Stimulated activated CD4-positive, alpha-beta T cell treated with anti-CD3 and anti-CD28 coated beads, Interleukin-2, amount 100 ng/mL, for 24 hours (primary cell): Measurements from ENCODE around the gene ADCY2.
"Not testable (repeated sequence)": the region's sequence is repeated elsewhere in the genome, so short reads cannot be mapped to it uniquely, and the experiment has no call there.

Source experiments
- DNase-seq, 2 donors: peaks; one replicate each; pipeline ENCODE4 v3.0.0-alpha.2; 2020

ADCY2 gene

DNA sequence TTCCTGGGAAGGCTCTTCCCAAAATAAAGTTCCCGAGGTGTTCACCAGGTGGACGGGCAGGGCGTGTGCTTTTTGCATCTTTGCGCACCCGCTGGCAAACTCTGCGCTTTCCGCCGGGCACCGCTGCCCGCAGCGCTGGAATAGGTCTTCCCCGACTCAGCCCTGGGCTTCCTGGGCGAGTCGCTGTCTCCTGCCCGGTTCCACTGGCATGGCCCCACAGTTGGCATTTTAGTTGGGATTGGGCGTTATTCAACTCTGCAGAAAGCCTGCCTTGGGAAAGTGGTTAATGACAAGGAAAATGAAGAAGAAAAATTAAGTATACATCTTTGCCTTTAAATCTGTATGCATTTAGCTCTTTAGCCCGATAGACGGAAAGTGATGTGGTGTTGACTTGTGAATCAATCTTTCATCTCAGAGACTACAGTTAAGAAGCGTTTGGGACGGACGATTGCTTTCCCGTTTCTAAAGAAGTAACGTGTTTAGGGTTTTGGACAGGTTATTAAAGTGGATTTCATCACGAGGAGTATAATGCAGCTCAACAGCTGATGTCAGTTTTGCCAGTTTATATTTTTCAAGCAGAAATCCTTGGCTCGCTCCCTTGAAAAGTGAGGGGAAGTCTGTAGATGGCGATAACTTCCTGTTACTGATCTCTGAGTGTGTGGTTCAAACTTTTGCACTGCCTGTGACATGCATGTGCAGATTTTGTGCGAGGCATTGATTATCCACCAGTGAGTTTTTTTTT lies 946 bp downstream of the ADCY2 start:
- no peak for DNase-seq

DNA sequence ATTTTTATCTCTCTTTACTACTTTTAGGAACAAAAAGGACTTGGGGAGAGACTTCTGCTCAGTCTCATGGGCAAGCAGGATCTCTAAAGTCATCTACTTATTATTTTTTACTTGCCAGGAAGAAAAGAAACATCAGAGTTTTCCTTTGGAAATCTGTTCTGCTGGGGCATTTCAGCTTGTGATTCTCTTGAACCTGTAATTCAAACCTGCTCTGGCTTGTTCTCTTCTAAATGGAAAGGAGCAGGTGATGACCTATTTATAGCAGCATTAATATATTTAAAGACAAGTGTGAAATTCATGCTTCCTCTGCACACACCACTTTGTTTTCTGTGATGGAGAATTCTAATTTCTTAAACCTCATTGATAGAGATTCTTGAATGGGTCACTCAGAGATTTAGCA lies 2.0 kb downstream of the ADCY2 start:
- DNase-seq, result no peak

DNA sequence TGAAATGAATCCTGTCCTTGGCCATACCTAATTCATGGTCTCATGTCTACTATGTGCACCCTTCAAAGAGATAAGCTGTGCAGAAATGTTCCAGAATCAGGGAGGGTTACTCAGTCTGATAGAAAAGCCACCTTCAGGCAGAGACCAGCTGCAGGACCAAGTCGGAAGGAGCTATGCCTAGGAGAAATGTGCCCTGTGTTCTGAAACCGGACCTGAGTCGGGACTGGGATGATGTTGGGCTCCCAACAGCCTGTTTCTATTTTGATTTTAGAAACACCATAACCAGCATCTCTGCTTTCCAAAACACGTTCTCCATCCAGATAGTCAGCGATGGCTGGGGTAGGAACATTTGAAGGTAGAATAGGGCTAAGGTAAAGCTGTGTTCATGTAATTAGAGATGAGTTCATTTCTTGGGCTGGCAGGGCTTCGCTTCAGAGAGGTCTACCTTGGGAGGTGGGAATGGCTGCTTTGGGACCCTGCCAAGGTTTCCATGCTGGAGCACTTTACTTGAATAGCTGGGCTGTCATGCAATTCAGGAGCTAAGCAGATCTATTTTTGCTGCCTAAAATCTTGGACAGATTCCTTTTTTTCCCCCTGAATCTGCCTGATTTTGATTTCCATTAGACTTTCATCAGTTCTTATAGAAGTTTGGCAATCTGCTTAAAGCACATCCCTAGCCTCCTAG lies 2.8 kb downstream of the ADCY2 start:
- DNase-seq, result no peak

DNA sequence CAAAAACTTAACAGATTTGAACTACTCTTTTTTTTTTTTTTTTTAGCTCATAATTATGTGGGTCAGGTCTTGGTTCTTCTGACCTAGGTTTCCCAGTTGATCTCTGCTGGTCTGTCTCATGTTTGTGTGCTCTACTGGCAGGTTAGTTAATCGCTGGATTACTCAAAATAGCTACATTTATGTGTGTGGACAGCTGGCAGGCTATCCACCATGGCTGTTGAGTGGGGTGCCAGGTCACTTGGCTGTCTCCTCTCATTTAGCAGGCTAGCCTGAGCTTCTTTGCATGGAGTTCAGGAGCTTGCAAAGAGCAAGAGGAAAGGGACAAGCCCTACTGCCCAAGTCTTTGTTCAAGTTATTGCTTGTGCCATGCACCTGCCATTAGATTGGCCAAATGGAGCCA lies 9.3 kb downstream of the ADCY2 start:
- DNase-seq, result no peak

DNA sequence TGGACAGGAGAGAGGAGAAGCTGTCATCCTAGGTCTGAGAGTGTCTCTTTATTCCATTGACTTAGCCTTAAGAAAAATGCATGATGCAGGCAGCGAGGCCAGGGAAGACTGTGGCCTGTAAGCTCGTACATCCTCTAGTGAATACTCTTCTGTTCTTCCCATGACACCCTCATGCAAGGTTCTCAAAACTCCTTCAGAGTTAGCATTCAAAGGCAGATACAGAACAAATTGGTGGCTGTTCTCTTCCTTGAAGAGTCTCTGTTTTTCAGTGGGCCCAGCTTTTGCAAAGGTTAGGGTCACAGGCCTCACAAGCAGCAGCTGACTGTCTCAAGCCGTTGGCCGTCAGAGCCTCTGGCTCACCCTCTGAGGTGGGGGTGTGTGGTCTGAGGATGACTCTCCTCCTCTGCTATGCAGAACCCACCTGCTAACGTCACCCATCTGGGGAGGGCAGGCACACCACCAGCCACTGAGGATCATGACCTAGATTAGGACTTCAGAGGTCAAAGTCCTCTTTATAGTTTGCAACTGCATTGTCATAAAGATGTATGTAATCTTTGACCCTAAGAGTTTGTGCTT lies 15.1 kb downstream of the ADCY2 start:
- DNase-seq, result no peak

DNA sequence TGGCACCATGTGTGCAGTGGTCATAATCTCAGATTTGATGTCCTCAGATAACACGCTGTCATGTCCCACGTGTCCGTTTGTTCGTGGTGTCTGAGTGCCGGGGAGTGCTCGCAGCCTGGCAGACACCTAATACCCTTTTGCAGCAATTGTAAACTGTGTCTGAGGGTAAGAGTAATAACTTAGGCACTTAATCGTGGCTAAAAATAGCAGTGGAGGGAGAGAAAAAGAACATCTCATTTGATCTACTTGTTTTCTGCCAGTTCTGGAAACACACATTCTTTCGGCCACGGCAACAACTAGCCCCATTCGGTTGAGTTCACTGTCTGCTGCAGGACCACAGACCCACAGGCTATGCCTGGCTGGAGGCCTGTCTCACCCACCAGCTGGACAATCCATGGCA lies 16.5 kb downstream of the ADCY2 start:
- no peak for DNase-seq

DNA sequence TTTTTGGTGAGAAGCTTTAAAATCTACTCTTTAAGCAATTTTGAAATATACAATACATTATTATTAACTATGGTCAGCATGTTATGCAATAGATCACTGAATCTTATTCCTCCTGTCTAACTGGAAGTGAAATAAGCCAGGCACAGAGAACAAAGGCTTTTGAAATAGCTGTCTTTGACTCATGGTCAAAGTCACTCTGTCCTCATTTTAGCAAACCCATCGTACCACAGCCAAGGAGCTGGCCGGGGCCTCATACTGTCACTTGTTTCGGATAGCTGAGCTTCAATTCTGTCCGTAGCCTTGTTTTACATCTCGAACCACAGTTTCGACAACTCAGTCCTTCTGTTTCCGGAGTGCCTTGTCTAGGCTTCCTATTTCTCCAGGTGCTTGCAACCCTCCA lies 19.2 kb downstream of the ADCY2 start:
- no peak for DNase-seq

DNA sequence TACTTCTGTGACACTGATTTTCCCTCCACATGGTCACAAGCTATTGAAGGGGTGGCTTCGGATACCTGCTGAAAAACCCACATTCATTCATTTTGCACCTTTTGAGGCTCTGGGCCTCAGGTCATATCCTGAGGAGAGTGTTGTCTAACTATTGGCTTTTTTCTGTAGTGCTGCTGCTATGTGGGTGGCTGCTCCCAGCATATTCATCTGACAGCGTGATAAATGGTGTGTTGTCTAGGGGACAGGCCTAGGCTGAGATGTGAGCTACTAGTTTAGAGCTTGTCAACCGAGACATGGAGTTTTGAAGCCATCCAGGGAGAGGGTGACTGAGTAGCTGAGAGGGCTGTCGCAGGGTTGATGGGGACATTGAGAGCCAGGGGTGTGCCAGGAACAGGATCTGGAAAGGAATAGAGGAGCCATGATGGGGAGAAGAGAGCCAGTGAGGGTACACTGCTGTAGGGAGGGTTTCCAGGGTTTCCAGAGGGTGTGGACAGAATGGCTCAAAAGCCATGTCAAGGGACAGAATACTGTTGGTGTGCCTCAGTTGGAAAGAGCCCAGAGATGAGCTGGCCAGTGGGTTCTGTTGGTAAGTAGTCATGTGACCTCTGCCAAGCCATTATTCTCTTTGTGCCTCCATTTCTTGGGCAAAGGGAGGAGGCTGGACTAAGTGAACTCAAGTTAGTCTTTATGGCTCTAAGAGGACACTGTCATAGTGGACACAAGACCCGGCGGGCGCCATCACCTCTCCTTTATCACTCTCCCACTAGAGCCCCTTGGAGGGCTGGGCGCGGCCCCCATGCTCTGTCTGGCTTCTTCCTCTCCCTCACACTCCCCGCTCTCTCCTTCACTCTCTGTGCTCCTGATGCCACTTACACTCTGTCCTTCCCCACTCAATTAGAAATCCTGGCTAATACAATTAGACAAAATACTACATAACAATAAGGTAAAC lies 19.9 kb downstream of the ADCY2 start:
- DNase-seq, result no peak

DNA sequence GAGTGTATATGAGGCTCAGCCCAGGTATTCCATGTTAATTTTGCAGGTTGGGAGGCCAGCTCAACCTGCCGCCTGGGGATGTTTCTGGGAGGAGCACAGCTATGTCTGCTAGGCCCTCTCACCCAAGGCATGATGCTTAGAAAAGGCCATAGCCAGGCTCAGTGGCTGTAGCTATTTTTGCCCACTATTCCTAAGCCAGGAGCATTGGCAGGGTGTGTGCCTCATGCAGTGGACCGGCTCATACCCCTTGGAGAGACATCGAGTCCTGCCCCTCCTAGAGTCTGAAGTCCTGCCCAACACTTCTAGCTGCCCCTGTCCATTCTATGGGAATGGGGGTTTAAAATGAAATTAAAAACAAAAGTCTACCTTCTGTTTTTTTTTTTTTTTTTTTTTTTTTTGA lies 22.3 kb downstream of the ADCY2 start:
- DNase-seq, result no peak

DNA sequence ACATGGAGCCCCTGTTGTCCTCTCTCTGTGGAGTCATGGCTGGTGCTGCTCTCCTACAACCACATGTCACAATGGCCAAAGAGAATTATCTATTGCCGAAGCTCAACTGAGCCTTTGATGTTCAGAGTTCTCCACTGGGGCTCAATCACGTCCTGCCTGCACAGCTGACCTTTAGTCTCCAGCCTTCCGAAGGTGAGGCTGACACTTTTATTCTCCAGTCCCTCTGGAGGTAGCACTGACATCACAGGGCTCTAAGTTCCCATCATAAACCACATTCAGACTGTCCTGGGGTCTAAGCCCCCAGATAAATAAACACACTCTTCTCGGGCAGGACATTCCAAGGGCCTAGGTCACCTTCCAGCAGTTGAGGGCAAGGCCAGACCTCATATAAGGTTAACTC lies 23.4 kb downstream of the ADCY2 start:
- no peak for DNase-seq

DNA sequence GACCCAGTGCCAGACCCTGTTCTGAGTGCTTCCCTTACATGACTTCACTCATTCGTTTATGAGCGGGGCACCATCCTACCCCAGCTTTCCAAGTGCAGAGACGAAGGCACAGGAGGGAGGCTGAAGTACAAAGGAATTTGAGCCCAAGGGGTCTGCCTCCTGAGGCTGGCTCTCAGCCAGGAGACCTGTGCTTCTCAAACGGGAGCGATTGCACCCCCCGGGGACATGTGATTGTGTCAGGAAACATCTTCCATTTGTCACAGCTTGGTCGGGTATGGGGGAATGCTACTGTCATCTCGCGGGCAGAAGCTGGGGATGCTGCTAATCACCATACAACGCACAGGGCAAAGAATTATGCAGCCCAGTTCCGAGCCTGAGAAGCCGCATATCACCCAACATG lies 23.9 kb downstream of the ADCY2 start:
- no peak for DNase-seq

DNA sequence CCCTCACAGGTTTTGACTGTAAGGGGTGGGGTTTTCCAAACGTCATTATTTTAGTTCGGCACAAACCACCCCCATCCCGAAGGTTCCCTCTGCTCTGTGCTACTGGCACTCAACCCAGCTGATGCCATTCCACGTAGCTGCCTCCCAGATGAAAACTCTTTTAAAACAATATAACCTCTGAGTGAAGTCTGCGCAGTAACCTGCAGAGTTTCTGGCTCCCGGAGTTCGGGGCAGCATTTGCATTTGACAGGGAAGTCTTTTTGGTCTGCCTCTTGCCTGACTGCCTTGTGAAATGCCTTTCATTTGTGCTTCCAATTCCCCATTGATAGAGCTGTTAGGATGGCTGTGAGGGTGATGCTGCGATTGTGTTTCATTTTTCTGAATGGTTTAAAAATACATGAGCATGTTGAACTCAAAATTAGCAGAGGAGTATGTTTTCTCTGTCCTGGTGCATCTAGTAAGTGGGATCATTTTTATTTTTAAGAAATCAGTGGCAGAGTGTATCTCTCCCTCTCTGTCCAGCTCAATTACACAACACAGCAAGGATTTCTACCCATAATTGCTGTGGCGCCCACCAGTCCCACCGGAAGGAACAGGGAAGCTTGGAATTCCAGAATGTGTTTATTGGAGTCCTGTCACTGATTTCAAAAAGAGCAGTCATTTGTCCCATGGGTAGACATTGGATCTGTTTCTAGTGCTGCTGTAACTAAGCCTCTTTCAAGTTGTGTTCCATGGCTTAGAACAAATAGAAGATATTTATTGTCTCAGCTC lies 24.8 kb downstream of the ADCY2 start:
- DNase-seq, result no peak

DNA sequence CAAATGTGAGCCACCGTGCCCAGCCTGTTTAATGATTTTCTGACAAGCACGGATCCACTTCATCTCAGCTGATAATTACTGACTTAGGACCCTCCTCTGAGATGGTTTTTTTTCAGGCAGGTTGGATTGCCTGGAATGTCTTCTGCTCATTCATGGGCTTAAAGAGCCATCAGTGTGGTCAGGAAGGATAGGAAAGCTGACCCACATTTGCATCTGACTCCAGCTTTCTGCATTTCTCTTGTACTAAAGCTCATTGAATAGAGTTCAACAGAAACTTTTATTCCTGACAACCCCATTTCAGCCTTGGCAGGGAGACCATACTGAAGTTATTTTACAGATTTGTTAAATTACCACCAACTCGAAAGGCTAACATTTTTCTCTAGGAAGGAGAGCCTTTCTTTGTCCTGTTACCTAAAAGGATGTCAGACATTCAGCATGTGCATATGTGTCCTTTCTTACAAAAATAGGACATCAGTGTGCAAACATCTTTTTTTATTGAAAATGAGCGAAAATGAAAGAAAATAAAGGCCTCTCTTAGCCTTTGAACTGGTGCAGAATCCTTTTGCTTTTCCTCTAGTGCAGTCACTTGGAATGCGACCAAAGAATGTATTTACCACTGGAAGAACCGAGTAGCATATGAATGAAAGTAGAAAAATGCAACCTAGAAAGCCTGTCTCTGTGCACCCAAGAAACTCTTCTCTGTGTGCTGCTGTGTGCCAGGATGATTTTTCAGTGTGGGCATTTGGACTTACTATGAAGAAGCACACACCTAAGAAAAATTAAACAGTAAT lies 26.6 kb downstream of the ADCY2 start:
- no peak for DNase-seq

DNA sequence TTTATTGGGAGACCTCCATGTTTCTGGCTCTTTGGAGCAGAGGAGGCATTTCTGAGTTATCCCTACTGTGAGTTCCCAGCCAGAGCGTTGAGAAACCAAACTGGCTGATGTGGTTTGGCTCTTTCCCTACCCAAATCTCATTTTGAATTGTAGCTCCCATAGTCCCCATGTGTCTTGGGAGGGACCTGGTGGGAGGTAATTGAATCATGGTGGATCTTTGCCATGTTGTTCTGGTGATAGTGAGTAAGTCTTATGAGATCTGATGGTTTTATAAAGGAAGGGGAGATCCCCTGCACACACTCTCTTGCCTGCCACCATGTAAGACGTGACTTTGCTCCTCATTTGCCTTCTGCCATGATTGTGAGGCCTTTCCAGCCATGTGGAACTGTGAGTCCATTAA lies 27.3 kb downstream of the ADCY2 start:
- not testable (repeated sequence) for DNase-seq

DNA sequence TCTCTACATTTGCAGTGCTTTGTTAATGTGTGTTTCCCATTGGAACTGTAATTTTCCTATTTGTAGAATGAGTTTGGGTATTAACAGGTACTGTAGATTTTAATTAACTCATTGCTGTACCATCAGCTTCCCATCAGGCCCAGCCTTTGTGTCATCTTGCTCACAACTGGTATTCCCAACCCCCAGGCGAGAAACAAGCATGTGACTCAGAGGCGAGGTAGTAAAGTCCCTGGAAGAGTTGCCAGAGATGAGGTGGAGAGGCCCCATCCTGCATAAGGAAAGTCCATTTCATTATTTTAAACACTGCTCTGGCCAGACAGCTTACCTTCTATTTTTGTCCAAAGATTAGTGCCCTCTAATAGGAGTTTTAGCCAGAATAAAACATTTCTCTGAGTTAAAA lies 29.9 kb downstream of the ADCY2 start:
- DNase-seq, result no peak

DNA sequence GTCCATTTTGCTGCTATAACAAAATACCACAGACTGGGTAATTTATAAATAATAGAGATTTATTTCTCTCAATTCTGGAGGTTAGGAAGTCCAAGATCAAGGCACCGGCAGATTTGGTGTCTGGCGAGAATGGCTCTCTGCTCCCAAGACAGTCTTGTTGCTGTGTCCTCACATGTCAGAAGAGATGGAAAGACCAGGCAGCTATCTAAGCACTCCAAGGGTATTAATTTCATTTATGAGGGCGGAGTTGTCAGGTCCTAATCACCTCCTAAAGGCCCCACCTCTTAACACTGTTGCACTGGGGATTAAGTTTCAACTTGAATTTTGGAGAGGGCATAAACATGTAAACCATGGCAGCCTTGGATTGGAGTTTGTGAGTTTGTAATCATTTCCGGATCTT lies 30.3 kb downstream of the ADCY2 start:
- no peak for DNase-seq

DNA sequence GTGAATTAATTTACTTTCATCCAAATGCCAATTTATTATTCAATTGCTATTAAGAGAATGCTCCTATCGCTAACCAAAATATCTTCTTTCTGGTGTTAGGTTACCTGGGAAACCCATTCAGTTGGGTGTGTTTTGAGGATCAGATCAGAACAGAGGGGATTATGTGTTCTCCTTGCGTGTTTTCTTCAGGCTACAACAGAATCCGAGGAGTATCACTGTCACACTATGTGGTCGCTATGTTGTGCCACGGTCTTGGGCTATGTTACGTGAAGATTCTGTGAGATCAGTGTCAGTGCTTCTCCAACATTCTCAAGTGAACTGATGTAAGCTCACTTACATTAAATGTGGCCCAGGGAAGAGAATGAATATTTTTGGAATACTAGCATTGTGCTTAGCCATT lies 39.0 kb downstream of the ADCY2 start:
- no peak for DNase-seq

DNA sequence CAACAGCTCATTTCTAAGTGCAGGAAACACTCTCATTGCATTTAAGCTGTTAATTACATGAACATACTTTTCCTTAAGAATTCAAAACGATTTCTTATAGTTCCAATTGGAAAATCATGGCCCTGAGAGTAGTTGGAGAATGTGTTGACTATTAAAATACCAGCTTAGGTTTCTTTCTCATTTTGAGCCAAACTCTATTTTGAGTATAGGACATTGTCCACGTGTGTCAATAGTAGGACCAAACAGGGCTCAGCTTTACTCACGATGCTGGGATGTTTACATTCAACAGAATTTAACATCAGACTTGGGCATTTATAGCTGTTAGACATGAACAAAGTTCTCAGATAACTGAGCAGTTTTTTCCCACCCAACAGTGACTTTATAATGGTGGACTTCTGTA lies 39.6 kb downstream of the ADCY2 start:
- DNase-seq, result no peak

DNA sequence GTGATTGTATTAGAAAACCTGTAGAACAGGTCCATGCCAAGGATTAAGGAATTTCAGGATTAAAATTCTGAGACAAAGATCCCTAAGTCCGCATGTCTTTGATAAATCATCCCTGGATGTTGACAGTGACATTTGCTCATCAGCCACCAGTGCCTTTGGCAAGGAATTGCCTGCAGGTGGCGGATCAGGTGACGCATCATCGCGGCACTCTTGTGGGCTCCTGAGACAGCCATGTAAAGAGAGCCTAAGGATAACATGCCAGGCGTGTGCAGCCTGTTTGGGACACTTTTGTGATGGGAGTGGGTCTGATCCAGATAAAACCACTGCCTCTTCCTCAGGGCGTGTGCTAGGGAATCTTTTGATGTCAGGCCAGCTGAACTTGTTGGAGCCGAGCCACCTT lies 40.6 kb downstream of the ADCY2 start:
- DNase-seq, result no peak

DNA sequence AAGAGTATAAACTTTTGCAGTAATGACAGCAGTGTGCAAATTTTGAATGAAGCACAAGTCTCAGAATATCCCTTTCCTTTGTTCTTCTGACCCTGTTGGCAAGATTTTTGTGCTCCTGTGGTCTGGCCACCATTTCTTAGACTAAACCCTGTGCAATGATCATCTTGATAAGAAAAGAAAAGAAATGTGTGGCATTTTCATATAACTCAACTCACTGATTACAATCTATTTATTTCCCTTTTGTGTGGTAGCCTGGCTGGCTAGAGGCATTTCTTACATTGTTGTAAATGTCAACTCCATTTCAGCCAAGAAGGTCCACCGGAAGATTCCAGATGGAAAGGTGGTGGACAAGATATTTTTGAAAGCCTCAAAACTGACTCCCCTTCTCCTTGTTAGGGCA lies 41.9 kb downstream of the ADCY2 start:
- DNase-seq, result no peak

DNA sequence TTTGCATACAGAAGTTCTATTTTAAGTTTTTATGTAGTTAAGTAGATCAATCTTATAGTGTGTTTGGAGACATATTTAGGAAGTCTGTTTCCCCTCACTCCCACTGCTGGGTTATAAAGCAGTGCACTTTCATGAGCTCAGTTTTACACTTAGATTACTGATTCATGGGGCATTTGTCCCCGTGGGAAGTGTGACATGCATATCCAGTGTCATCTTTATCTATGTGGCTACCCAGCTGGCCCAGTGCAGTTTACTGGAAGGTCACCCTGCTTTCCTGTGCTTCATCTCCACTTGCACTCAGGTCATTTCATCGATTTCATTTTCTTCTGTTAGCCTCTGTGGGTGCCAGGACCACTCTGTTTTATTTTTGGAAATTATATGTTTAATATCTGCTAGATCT lies 49.1 kb downstream of the ADCY2 start:
- no peak for DNase-seq

DNA sequence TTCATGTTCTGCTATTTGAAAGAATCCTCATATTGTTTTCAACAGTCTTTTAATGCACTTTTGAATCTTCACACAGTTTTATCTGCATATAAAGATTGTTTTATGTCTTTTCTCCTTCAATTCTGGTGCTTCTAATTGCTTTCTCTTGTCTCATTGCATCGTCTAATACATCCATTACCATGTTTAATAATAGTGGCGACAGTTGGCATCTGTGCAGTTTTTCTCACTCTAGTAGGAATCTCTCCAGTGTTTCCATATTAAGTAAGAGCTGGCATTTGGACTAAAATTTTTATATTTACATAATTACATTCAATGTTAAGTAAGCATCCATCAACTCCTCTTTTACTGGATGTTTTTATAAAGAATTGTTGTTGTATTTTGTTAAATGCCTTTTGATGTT lies 49.9 kb downstream of the ADCY2 start:
- no peak for DNase-seq
